ENCODE results near the gene DCLRE1B.

The DCLRE1B gene

GRCh38 chr1:113874012-113874879 lies 30.9 kb upstream of the DCLRE1B start:
- H3K4me1 ChIP-seq (ENCODE audit: insufficient read depth, low read length) = peaks cover 5% of the 10 kb centered on the region; the same call in 1 of the 2 replicates

GRCh38 chr1:113875714-113876113 lies 29.4 kb upstream of the DCLRE1B start:
- H3K9me3 ChIP-seq (ENCODE audit: control insufficient read depth, insufficient read depth, low read length) = no peaks in the 10 kb centered on the region
- no peaks in the 10 kb centered on the region for H3K36me3 ChIP-seq (ENCODE audit: insufficient read depth, low read length)
- H3K4me1 ChIP-seq (ENCODE audit: insufficient read depth, low read length) = peaks cover 5% of the 10 kb centered on the region; the same call in 1 of the 2 replicates
- no peak overlapping the region for H3K9ac ChIP-seq (ENCODE audit: low read depth, low read length)

More at GRCh38 chr1:113874012-113874879, 30.9 kb upstream of the DCLRE1B start:
- Histone ChIP-seq H3K9me3 (ENCODE audit: control insufficient read depth, insufficient read depth, low read length) (no peaks in the 10 kb centered on the region), H3K9ac (ENCODE audit: low read depth, low read length) (no peak overlapping the region), H3K36me3 (ENCODE audit: insufficient read depth, low read length) (no peaks in the 10 kb centered on the region)

- H3K9me3 ChIP-seq (ENCODE audit: control insufficient read depth, insufficient read depth, low read length) = no peaks in the 10 kb centered on the region
- peaks cover 5% of the 10 kb centered on the region; the same call in 1 of the 2 replicates for H3K4me1 ChIP-seq (ENCODE audit: insufficient read depth, low read length)
These were observed 28.9 kb upstream of the DCLRE1B start for GRCh38 chr1:113876176-113876575.

GRCh38 chr1:113879739-113880038 lies 25.4 kb upstream of the DCLRE1B start:
- Histone ChIP-seq H3K4me1 (ENCODE audit: insufficient read depth, low read length) (no peaks in the 10 kb centered on the region), H3K9ac (ENCODE audit: low read depth, low read length) (no peak overlapping the region), H3K36me3 (ENCODE audit: insufficient read depth, low read length) (no peaks in the 10 kb centered on the region), H3K9me3 (ENCODE audit: control insufficient read depth, insufficient read depth, low read length) (no peaks in the 10 kb centered on the region)

More at GRCh38 chr1:113876176-113876575, 28.9 kb upstream of the DCLRE1B start:
- H3K36me3 ChIP-seq (ENCODE audit: insufficient read depth, low read length) = no peaks in the 10 kb centered on the region
- no peak overlapping the region for H3K9ac ChIP-seq (ENCODE audit: low read depth, low read length)

- no peaks in the 10 kb centered on the region for H3K36me3 ChIP-seq (ENCODE audit: insufficient read depth, low read length)
- H3K9me3 ChIP-seq (ENCODE audit: control insufficient read depth, insufficient read depth, low read length) = no peaks in the 10 kb centered on the region
- no peaks in the 10 kb centered on the region for H3K4me1 ChIP-seq (ENCODE audit: insufficient read depth, low read length)
- no peak overlapping the region for H3K9ac ChIP-seq (ENCODE audit: low read depth, low read length)
These were observed 23.5 kb upstream of the DCLRE1B start for GRCh38 chr1:113881661-113882060.

- Histone ChIP-seq H3K36me3 (ENCODE audit: insufficient read depth, low read length) (no peaks in the 10 kb centered on the region), H3K4me1 (ENCODE audit: insufficient read depth, low read length) (no peaks in the 10 kb centered on the region), H3K9ac (ENCODE audit: low read depth, low read length) (no peak overlapping the region), H3K9me3 (ENCODE audit: control insufficient read depth, insufficient read depth, low read length) (no peaks in the 10 kb centered on the region)
These were observed 18.4 kb upstream of the DCLRE1B start for GRCh38 chr1:113886417-113887401.

GRCh38 chr1:113887402-113888175 lies 17.5 kb upstream of the DCLRE1B start, which contains the start of gene BCL2L15:
TSS of gene BCL2L15 (minus strand) at chr1:113887581. CDS start at chr1:113887375, 206 bp downstream.
- Histone ChIP-seq H3K4me1 (ENCODE audit: insufficient read depth, low read length) (no peaks in the 10 kb centered on the region), H3K36me3 (ENCODE audit: insufficient read depth, low read length) (no peaks in the 10 kb centered on the region), H3K9ac (ENCODE audit: low read depth, low read length) (no peak within 1 kb of the TSS), H3K9me3 (ENCODE audit: control insufficient read depth, insufficient read depth, low read length) (no peaks in the 10 kb centered on the region)

GRCh38 chr1:113890816-113891215 lies 14.3 kb upstream of the DCLRE1B start:
- H3K9ac ChIP-seq (ENCODE audit: low read depth, low read length) = no peak overlapping the region
- H3K4me1 ChIP-seq (ENCODE audit: insufficient read depth, low read length) = no peaks in the 10 kb centered on the region
- H3K9me3 ChIP-seq (ENCODE audit: control insufficient read depth, insufficient read depth, low read length) = no peaks in the 10 kb centered on the region
- H3K36me3 ChIP-seq (ENCODE audit: insufficient read depth, low read length) = no peaks in the 10 kb centered on the region

GRCh38 chr1:113891631-113892220 lies 13.4 kb upstream of the DCLRE1B start:
- H3K9ac ChIP-seq (ENCODE audit: low read depth, low read length) = no peak overlapping the region
- H3K9me3 ChIP-seq (ENCODE audit: control insufficient read depth, insufficient read depth, low read length) = no peaks in the 10 kb centered on the region
- H3K4me1 ChIP-seq (ENCODE audit: insufficient read depth, low read length) = no peaks in the 10 kb centered on the region
- H3K36me3 ChIP-seq (ENCODE audit: insufficient read depth, low read length) = peaks cover 2% of the 10 kb centered on the region; the same call in 1 of the 2 replicates

GRCh38 chr1:113893267-113893666 lies 11.9 kb upstream of the DCLRE1B start:
- H3K36me3 ChIP-seq (ENCODE audit: insufficient read depth, low read length) = peaks cover 2% of the 10 kb centered on the region
- H3K9ac ChIP-seq (ENCODE audit: low read depth, low read length) = no peak overlapping the region
- H3K9me3 ChIP-seq (ENCODE audit: control insufficient read depth, insufficient read depth, low read length) = no peaks in the 10 kb centered on the region
- H3K4me1 ChIP-seq (ENCODE audit: insufficient read depth, low read length) = no peaks in the 10 kb centered on the region

GRCh38 chr1:113895098-113895497 lies 10.0 kb upstream of the DCLRE1B start:
- Histone ChIP-seq H3K36me3 (ENCODE audit: insufficient read depth, low read length) (peaks cover 9% of the 10 kb centered on the region), H3K4me1 (ENCODE audit: insufficient read depth, low read length) (no peaks in the 10 kb centered on the region)

GRCh38 chr1:113895961-113896360 lies 9.2 kb upstream of the DCLRE1B start:
- Histone ChIP-seq H3K9ac (ENCODE audit: low read depth, low read length) (no peak overlapping the region), H3K4me1 (ENCODE audit: insufficient read depth, low read length) (no peaks in the 10 kb centered on the region), H3K9me3 (ENCODE audit: control insufficient read depth, insufficient read depth, low read length) (no peaks in the 10 kb centered on the region), H3K36me3 (ENCODE audit: insufficient read depth, low read length) (peaks cover 11% of the 10 kb centered on the region)

More at GRCh38 chr1:113895098-113895497, 10.0 kb upstream of the DCLRE1B start:
- Histone ChIP-seq H3K9ac (ENCODE audit: low read depth, low read length) (no peak overlapping the region), H3K9me3 (ENCODE audit: control insufficient read depth, insufficient read depth, low read length) (no peaks in the 10 kb centered on the region)

- Histone ChIP-seq H3K4me1 (ENCODE audit: insufficient read depth, low read length) (peaks cover under 1% of the 10 kb centered on the region; the same call in 1 of the 2 replicates), H3K9me3 (ENCODE audit: control insufficient read depth, insufficient read depth, low read length) (no peaks in the 10 kb centered on the region), H3K9ac (ENCODE audit: low read depth, low read length) (no peak overlapping the region), H3K36me3 (ENCODE audit: insufficient read depth, low read length) (peaks cover 11% of the 10 kb centered on the region)
These were observed 6.8 kb upstream of the DCLRE1B start for GRCh38 chr1:113898241-113898814.

Measured in ES-I3 (cell line).